HG03565 (cell line): ENCODE measurements around the gene PTPA.

Experiments
- ATAC-seq: cut with Tn5 transposase; IDR thresholded peaks from one replicate; pipeline ENCODE4 v1.9.1; 2021; ENCODE audit warnings: mild to moderate bottlenecking, moderate library complexity; ENCODE audit not compliant: unreplicated experiment

PTPA gene

DNA sequence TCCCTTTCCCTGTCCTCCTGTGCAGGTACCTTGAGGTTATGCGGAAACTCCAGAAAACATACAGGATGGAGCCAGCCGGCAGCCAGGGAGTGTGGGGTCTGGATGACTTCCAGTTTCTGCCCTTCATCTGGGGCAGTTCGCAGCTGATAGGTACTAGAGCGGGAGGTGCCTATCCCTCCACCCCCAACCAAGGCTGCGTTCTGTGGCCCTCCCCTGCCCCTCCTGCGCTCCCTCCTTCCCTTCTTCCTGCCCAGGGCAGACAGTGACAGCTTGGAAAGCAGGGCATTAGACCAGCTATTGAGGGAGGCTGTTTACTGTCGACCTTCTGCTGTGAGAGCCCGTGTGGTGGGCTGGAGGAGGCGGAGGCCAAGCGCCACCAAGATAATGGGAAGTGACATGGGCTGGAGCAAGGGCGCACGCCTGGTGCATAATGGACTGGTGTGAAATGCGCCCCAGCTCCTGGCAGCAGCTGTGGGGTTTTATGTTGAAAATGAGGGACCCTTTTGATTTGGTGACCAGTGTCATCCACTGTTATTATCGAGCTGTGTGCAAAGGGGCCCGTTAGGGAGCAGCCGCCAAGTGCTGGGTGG, 25.3 kb downstream of the PTPA start:
- ATAC-seq = no peak

DNA sequence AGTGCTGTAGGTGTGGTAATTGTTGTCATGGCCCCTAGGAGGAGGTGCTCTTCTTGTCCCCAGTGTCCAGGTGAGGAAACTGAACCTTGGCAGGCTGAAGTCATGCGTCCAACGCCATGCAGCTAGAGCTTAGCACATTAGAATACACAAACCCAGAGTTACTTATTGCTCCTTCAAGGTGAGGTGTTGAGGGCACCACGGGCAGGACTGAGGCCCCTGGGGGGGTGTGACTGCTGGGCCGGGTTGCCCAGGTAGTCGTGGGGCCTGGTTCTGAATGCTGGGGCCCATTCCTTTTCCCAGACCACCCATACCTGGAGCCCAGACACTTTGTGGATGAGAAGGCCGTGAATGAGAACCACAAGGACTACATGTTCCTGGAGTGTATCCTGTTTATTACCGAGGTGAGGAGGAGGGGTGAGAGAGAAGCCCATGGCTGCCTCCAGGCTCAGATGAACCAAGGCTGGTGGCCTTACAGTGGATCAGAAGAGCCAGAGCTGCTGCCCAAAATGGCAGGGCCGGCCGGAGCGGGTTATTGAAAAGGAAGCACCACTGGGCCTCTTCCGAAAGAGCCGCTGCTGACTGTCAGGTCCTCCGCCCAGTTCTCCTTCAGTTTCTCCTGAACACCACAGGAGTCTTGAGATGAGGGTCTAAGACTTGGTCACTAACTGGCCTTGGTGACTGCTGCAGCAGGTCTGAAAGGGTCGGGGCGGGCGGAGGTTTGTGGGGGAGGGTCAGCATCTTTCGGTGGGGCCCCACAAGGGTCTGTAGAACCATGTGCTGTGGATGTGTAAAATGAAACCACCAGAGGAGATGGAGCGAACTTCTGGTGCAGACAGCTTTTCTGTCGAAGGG, 26.3 kb downstream of the PTPA start:
- ATAC-seq = no peak

DNA sequence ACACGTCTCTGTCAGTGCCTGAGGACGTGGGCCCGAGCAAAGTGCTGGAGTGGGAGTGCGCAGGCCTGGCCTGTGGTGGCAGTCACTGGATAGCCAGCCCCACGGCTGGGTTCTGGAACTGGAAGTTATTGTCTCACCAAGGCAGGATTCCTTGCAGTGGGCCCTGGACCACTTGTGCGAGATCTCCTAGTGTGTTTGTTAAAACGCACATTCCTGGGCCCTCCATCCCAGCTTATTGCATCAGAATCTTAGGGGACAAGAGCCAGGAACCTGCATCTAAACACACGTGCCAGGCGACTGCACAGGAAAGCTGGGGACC, 26.9 kb downstream of the PTPA start:
- no peak for ATAC-seq

DNA sequence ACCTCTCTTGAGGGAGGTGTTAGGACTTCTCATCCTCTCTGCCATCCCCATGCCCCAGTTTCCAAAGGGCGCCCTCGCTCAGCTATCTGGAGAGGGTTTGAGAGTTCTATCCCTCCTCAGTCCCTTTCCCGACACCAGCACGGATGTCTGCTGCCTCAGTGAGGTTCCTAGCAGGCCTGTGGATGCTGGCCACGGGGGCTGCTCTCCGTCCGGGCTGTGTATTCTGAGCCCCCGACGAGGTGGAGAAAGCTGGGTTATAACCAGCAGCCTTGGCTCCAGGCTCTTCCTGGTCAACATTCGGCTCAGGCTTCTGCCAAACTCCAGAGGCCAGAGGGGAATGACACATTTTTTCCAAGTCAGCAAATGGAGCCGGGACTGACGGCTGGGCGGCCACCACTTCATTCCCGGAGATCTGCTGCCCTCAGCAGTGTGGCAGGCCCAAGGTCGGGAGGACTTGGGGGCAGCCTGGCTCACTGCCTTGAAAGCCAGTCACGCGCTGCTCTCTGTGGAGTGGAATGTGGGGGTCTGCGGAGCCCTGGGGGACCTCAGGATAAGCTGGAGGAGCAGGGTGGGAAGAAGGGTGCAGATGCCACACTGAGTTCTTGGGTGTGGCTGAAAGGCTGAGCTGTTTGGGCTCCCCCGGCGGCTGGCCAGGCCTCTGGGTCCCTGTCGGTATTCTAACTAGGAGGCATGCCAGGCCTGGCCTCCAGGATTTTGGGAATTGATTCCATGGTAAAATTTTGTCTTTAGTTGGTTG, 27.4 kb downstream of the PTPA start:
- ATAC-seq = no peak

DNA sequence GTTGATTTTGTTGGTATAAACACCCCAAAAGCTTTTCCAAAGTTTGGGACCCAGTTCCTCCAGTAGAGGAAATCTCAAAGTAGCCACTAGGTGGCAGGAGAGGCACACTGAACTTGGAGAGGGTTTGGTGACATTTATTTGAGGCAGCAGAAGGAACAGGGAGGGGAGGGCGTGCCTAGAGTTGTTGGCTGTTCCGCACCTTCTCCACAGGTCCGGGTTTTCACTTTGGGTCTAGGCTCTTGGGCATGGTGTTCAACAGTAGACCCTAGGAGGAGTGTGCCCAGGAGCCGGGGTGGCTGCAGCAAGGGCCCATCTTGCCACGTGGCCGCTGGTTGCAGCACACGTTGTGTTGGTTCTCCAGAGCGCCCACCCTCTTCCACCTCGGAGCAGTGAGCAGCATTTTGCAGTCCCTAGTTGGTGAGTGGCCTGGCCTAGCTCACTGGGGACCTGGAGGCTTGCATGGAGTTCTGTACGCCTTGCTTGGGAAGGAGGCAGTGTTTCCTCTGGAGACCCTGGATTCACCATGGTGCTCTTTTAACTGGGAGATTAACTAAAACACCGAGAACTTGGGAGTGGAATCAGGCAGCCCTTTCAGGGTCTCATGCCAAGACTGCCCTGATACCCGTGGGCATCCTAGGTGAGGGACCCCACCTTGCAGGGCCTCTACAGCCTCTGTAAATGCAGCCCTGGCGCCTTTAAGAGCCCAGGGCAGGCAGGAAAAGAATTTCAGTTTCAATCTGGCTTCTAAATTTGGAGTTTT, 28.2 kb downstream of the PTPA start:
- ATAC-seq = no peak

DNA sequence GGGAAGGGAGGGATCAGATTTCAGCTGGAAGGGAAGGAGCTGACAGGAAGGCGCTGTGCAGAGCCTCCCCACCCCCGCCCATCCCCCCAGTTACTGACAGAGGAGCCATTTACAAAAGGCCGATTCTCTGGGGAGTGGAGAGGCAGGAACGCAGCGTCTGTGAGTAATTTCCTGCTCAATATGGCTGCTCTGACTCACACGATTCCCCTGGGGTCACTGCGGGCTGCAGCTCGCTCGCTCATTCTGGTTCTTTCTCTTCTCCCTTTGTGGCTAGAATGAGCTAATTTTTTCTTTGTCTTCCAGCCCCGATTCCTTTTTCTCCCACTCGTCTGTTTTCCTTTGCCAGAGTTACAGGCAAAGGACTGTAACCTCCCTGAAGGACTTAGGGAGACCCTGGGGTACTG, 28.8 kb downstream of the PTPA start:
- ATAC-seq = peak; percentile 57

DNA sequence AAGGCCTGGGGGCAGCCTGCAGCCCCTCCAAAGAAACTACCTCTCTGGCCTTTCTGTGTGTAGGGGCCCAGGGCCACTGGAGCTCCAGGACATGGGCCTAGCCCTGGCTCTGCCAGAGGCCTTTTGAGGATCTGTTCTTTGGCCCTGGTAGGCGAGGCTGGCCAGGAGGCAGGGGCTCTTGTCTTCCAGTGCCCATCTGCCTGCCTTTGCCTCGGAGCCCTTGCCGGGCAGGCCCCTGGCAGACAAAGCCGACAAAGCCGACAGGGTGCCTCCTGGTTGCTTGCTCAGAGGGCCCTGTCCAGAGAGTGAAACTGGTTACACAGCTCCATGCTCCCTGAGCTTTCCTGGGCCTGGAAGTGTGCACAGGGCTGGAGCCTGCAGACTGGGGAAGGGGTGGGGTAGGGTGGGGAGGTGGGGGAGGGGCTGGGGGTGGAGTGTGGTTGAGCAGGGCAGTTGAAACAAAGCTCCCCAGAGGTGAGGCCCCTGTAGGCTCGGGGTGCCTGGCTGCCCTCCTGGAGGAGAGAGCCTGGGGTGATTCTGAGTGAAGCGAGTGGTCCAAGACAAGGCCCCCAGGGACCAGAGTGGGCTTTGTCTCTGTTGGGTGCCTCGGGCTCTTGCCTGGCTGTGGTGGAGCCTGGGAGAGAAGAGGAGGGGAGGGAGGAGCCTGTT, 29.3 kb downstream of the PTPA start:
- peak; percentile 9 for ATAC-seq

DNA sequence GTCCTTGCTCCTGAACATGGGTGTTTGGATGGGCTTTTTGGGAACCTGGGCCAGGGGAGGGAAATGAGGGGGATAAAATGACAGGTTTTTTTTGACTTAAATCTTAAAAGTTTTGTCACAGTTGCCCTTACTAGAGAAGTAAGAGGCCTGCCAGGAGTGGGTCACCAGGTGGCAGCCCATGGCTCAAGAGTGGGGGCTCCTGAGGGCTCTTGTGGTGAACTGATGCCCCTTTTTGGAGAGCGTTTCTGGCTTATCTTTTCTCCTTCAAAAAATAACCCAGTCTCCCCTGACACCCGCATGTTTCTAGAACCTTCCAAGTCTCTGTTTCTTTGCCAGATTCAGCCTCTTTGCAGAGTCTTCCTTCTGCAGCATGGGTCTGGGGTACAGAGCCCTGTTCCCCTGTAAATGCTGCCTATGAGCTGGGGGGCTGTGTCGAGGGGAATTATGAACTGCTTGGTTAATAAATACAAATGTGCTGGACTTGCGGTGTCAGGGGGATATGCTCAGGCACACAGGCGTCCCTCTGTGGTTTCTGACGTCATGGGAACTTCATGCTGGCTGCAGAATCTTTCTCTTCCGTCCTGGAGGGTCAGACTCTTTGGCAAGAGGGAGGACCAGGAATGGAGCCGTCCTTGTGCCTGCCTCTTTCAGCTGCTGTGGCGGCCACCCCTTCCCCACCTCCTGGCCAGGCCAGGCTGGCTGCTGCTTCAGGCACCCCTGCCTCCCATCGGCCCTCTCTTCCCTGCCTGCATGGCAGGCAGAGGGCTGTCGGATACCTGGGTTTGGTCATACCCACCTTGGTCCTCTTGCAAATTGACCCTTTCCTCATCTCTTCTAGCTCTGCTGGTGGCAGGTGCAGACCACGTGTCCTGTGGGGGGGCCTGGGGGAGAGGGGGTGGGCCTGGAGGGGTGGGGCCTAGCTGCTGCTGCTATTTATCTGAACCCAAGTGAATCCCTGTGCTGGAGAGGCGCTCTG, 30.1 kb downstream of the PTPA start:
- ATAC-seq = no peak

DNA sequence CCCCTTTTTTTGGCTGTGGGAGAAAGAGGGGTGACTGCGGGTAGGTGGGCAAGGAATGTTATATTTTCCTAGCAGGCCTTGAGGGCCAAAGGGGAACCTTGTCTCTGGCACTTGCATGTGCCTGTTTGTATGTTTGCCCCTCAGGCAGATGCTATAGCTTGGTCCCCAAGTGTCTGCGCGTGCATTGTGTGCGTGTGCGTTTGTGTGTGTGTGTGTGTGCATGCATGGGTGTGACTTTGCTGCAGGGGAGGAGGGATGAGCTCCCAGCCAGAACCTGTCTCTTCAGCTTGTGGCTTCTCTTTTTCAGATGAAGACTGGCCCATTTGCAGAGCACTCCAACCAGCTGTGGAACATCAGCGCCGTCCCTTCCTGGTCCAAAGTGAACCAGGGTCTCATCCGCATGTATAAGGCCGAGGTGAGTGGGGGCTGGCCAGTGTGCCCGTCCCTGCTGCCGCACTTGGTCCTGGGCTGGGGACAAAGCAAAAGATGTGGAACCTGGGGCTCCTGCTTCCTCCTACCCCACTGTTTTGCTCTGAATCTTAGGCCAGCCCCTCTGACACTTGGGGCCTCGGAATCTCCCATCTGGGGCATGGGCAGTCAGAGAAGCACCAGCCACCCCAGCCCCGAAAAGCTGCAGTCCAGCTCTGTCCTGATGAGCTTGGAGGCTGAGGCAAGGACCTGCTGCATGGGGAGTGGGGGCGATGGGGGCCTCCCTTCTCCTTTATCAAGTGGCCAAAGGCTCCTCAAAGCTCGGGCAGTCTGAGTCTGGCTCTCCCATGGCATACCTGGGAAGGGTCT, 31.1 kb downstream of the PTPA start:
- no peak for ATAC-seq

DNA sequence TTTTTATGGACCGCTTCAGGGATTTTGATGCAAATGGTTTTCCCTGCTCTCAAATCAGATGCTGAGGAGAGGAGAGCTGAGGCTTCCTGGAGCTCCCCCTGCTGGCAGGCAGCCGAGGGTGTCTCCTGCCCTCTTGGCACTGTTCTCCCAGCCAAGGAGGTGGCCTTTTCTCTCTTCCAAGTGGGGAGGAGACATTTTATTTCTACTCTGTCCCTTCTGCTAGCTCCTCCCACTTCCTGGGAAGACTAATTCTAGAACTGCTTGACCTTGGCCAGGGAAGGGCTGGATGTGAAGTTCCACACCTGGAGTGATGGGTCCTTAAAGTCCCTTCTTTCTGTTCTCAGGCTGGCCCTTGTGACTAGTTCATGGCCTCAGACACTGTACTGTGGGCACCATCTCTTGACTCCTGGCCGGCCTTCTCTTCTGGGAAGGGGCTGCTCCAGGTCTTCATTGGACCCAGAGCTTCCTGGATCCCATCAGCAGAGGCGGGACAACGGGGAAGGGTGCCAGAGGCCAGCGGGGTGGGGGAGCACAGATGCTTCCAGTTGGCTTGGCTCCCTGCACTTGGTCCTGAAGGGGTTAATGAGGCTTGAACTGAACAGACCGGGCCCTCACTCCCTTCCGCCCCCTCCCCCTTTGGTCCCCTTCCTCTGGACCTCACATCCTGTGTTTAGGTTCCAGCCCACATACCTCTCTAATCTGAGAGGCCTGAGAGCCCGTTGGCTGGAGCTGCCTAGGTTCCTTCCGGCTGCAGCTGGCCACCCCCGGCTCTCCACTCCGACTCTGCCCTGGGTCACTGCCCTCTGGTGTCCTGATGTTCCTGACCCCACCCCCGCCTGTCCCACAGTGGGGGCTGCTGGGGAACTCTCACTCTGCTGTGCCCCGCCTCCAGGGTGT, 32.1 kb downstream of the PTPA start:
- ATAC-seq = no peak

DNA sequence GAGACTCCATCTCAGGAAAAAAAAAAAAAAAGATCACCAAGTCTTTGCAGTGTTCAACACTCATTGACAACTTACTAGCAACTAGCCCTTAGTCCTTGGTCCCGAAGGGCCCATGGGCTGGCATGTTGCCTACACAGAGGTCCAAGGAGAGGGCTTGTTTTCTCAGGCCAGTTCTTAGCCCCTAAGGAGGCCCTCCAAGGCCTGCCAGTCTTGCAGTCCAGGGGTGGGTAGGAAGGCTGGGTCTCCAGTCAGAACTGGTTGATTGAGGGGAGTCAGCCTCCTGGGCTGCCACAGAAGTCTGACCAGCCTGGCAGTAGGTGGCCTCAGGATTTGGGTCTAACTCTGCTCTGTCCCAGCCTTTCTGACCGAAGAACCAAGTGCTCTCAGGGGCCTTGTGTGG, 34.1 kb downstream of the PTPA start:
- no peak for ATAC-seq

DNA sequence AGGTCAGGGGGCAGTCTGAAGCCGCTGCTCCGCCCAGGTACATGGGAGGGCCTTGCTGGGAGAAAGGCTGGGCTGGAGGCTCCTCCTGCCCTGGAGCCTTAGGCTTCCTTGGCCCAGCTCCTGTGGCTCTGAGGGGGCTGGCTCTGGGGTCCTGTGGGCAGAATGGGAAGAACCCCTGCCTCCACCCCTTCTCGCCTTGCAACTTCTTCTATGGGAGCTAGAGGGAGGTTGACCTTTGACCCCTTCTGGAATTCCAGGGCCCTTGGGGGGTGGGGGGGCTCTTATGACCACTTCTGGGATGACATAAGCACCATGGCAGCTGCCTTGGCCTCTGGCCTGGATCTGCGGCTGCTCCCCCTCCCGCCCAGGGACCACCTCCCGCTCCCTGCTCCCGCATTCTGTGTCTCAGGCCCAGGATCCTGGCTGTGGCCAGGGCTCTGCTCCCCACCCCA, 34.7 kb downstream of the PTPA start:
- no peak for ATAC-seq

DNA sequence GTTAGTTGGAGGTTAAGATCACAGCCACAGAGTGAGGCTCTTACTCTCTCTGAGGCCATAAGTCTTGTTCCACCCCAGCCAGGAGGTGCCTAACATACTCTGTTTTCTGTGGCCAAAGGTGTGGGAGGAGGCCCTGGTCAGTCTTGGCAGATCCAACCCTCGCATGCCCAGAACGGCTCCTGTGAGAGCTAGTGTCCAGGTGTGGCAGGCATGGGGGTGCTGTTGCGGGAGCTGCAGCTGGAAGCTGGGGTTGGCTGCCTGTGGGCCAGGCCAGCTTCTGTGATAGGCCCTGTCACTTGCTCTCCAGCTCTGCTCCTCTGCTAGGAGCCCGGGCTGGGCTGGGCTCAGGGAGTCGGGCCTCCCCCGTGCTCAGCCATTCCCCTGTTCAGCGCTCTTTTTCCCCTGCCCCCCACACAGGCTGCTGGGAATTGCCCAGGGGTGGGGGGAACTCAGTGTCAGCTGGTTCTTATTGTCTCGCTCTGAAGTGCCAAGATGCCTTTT, 35.3 kb downstream of the PTPA start:
- no peak for ATAC-seq

DNA sequence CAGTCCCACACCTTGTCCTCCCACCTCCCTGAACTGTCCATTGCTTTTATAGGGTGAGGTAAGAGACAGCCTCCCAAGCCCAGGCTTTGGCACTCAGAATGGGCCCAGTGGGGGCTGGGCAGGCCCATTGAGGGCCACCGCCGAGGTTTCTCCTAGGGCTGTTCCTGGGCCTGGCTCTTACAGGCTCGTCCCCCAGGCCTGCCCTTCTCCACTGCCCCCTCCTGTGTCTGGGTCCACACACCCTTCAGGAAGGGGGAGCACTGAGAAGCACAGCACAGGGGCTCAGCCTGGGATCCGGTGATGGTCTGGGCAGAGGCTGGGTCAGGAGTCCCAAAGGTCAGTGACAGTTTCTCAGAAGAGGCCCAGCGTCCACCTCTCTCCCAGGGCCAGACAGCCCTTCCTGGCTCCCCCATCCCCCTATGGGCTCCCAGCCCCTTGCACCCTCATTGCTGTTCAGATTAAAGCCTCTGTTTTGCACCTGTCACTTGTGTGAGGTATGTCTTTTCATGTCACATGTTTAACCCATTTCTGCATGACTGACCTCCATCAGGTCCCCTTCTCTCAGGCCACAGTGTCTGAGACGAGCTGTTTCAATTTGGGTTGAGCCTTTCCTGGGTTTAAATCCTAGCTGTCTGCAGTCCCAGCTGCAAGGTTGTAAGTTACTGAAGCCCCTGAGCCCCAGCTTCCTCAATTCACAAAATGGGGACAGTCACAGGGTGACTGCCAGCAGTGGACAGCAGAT, 37.4 kb downstream of the PTPA start:
- ATAC-seq = no peak

DNA sequence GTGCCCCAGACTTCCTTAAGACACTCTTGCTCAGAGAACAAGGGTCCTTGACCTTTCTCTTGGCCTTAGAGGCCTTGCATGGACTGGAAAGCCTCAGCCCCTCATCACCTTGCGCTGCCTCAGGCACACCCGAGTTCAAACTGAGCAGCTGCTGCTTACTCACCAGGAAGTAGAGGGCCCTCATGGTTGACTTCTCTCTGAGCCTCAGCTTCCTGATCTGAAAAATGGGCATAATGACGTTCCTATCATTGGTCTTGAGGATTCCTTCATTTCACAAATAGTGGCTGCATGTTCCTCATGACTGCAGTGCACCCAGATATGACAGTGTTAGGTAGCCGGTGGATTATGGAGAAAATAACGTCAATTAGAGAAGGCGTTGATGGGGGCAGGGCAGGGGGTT, 38.2 kb downstream of the PTPA start:
- no peak for ATAC-seq

DNA sequence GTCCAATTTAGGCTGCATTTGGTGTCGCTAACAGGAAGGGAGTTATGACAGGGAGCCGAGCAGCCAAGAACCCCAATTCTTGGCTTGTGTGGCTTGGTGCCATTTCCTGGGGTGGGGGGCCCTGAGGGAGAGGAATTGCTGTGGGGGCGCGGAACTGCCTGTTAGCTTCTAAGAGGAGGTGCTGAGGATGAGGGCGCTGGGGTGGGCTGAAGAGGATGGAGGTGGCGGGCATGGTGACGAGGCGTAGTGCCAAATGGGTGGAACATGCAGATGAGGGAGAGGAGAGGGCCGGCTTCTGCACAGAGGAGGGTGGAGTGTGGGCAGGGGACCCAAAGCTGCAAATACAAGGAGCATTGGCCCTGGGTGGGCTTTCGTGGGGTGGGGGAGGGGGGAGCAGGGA, 38.9 kb downstream of the PTPA start:
- no peak for ATAC-seq

DNA sequence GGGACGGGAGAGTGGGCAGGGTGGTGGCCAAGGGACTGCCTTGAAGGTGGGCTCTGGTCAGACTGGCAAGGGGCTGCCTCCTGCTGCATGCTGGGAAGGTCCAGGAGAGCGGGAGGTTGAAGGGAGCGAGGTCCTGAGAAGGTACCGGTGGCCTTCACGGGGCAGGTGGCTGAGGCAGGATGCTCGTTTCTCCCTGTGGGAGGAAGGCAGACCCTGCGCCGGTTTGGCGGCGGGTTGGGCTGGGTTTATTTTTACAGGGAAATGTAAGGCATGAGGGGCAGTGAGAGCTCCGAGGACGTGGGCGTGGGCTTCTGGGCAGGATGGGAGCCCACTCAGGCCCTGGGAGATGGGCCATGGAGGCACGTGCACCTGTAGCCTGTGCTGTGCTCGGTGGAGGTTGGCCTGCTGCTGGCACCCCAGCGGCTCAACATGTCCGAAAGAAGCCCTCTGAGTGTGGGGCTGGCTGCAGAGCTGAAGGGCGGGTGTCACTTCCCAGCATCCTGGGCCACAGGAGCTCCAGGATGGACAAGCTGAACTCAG, 39.5 kb downstream of the PTPA start:
- ATAC-seq = no peak
